Keratinocyte (primary cell): ENCODE data around the gene CAPZA1. TPM values are rescaled to one million over a fixed set of nuclear protein-coding genes. Genes with fewer than 3 reads are reported as not detected.
A peak's percentile ranks its signal among the peaks of the same experiment; 100 is the strongest.

Source experiments
- DNase-seq: peaks from one replicate; pipeline ENCODE4 v3.0.0-alpha.2; 2011; ENCODE audit warnings: low read depth, missing footprints, low spot score
- FAIRE-seq: peaks from 2 replicates; lab custom pipeline; 2011; peaks lifted over from hg19 to GRCh38; lab: Jason Lieb, UNC
- H2AFZ ChIP-seq: 2 replicates; pipeline ENCODE4 v1.6.0; 2012; ENCODE audit warnings: low read length, control low read depth, inconsistent platforms; ENCODE audit not compliant: control insufficient read depth
- H3K27ac ChIP-seq: 2 replicates; pipeline ENCODE4 v1.5.1; 2011; ENCODE audit warnings: low read length; ENCODE audit not compliant: control insufficient read depth, insufficient read depth
- H3K27me3 ChIP-seq: 3 replicates; pipeline ENCODE4 v1.6.0; 2011; ENCODE audit warnings: low read length; ENCODE audit not compliant: control insufficient read depth, insufficient read depth; ENCODE audit errors: extremely low read depth
- H3K36me3 ChIP-seq, 2 experiments: 2 replicates in 1 of 2; 3 replicates in 1 of 2; pipeline ENCODE4 v1.5.1; 2011; ENCODE audit warnings: low read length in 2 of 2, mild to moderate bottlenecking in 1 of 2; ENCODE audit not compliant: control insufficient read depth in 2 of 2, insufficient read depth in 2 of 2; ENCODE audit errors: extremely low read depth in 1 of 2
- H3K4me1 ChIP-seq: 3 replicates; pipeline ENCODE4 v1.5.1; 2011; ENCODE audit warnings: low read length; ENCODE audit not compliant: control insufficient read depth, insufficient read depth; ENCODE audit errors: extremely low read depth
- H3K4me2 ChIP-seq: 3 replicates; pipeline ENCODE4 v1.6.0; 2011; ENCODE audit warnings: low read depth, low read length; ENCODE audit not compliant: control insufficient read depth, insufficient read depth; ENCODE audit errors: extremely low read depth
- H3K4me3 ChIP-seq, 3 experiments: fragments of 200-600 bp in 1 of 3; sonication (generic) in 1 of 3; 2 replicates in 2 of 3; 3 replicates in 1 of 3; pipeline ENCODE4 v1.5.1; 2011 to 2016; ENCODE audit warnings: low read length in 3 of 3, mild to moderate bottlenecking in 3 of 3, control low read depth in 2 of 3, inconsistent platforms in 1 of 3, low read depth in 1 of 3, mixed read lengths in 1 of 3, mixed run types in 1 of 3, moderate library complexity in 1 of 3; ENCODE audit not compliant: control insufficient read depth in 2 of 3, insufficient read depth in 2 of 3; ENCODE audit errors: extremely low read depth in 1 of 3
- H3K79me2 ChIP-seq: 2 replicates; pipeline ENCODE4 v1.6.0; 2012; ENCODE audit warnings: low read length; ENCODE audit not compliant: control insufficient read depth, insufficient read depth
- H3K9ac ChIP-seq: 3 replicates; pipeline ENCODE4 v1.6.0; 2011; ENCODE audit warnings: low read length; ENCODE audit not compliant: control insufficient read depth, insufficient read depth; ENCODE audit errors: extremely low read depth
- H3K9me1 ChIP-seq: 3 replicates; pipeline ENCODE4 v1.6.0; 2011; ENCODE audit warnings: low read length; ENCODE audit not compliant: control insufficient read depth, insufficient read depth; ENCODE audit errors: extremely low read depth
- H3K9me3 ChIP-seq: 2 replicates; pipeline ENCODE4 v1.5.1; 2012; ENCODE audit warnings: low read depth, low read length; ENCODE audit not compliant: control insufficient read depth
- H4K20me1 ChIP-seq: 3 replicates; pipeline ENCODE4 v1.6.0; 2011; ENCODE audit warnings: low read length; ENCODE audit not compliant: control insufficient read depth, insufficient read depth; ENCODE audit errors: extremely low read depth
- EZH2 ChIP-seq: IDR thresholded peaks from one replicate; pipeline ENCODE4 v1.6.1; 2012; ENCODE audit warnings: inconsistent platforms, mild to moderate bottlenecking, low read length, moderate library complexity
- dilution Hi-C: fragments of 300-500 bp; cut with MboI; formaldehyde crosslinking; loops from one replicate; pipeline ENCODE4 v1.7.0; 2020; ENCODE audit warnings: low sequenced_read_pairs; ENCODE audit not compliant: extremely low pct_ligation_motif_present
- polyA plus RNA-seq, 5 experiments: library from polyadenylated mRNA; depleted of rRNA in 3 of 5; stranded (reverse) in 3 of 5; stranded (forward) in 1 of 5; unstranded in 1 of 5; fragments of >200 nt; gene quantifications; 1 replicate in 1 of 5; 2 replicates in 3 of 5; 3 replicates in 1 of 5; pipeline versions ENCODE4 v1.2.1 to v1.2.3, GENCODE V29; 2011 to 2012; ENCODE audit warnings: missing spikeins in 2 of 5, low read depth in 1 of 5, low replicate concordance in 1 of 5
- TF ChIP-seq, protein P1 (sequence below), 3 experiments: IDR thresholded peaks in 1 of 3; conservative IDR thresholded peaks in 1 of 3; optimal IDR thresholded peaks in 1 of 3; 2 replicates in 2 of 3; 3 replicates in 1 of 3; pipeline versions ENCODE3 to v1.5.1; 2011; ENCODE audit warnings: low read length in 3 of 3, mild to moderate bottlenecking in 3 of 3, moderate library complexity in 2 of 3, control low read depth in 1 of 3, inconsistent platforms in 1 of 3; ENCODE audit not compliant: insufficient read depth in 2 of 3; ENCODE audit errors: extremely low read depth in 1 of 3

Gene CAPZA1
- polyA plus RNA-seq, 1 donor (not counting 4 experiments of a cell fraction or from before 2014, with no cell fraction given) = 239 TPM

DNA sequence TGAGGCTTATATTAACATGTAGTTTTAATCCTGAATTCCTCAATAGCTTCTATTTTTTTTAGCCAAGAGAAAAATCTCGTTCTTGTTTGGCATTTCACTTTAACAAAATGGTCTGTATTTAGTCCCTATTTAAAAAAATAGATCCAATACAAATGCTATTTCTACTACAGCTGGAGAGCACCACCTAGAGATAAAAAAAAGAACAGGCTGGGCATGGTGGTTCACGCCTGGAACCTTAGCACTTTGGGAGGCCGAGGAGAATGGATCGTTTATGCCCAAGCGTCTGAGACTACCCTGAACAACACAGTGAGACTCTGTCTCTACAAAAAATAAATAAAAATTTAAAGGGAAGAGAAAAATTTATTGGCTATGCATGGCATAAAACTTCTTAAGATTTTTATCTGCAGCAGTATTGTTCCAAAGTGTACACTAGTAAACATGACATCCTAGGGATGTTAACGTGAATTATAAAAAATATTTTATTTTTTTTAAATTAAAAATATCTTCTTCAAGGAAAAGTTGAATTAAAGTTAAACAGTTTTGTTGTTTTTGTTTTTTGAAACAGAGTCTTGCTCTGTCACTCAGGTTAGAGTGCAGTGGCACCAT is 5.1 kb upstream of the CAPZA1 start:
- H3K27ac ChIP-seq = no peak overlapping the region
- dilution Hi-C loops = no loop called here

DNA sequence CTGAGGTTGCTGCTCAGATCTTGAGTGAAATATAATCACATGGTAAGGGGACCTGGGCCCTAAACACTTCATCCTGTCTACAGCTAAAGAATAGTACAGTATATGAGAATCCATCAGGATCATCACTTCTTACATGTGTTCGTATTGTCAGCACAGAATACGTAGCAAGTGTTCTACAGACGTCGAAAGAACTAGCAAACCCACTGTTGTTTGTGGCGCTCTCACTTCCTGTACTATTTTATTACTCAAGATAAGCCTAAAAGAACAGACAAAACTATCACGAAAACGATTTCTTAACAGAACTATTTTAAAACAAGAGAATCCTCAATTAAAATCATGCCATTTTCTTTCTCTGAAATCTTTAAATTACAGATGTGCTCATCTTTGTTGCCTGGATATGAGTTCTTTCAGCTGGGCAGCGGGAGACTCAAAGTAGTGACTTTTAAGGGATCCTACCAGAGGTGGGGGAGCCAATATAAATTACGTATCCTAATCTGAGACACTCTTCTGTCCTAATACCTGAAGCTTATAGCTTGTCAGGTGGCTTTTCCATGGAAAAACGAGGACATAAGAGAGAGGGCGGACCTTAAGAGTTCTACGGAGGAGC is 1.4 kb upstream of the CAPZA1 start:
- Histone ChIP-seq H3K79me2 (peaks cover 75% of the 10 kb centered on the region), H3K9ac (peak overlapping the region; percentile 99), H3K4me3 (peak overlapping the region; percentile 83 to 97 (median 84)), H3K9me1 (no peaks in the 10 kb centered on the region), H2AFZ (peak overlapping the region; percentile 91), H3K4me1 (peaks cover 22% of the 10 kb centered on the region), H3K27me3 (no peaks in the 10 kb centered on the region), H3K9me3 (no peaks in the 10 kb centered on the region), H3K4me2 (peak overlapping the region; percentile 80), H4K20me1 (peaks cover 3% of the 10 kb centered on the region), H3K27ac (peak overlapping the region; percentile 97), H3K36me3 (peaks cover 0 to 3% of the 10 kb centered on the region in 2 experiments)
- TF ChIP-seq, protein P1, sequence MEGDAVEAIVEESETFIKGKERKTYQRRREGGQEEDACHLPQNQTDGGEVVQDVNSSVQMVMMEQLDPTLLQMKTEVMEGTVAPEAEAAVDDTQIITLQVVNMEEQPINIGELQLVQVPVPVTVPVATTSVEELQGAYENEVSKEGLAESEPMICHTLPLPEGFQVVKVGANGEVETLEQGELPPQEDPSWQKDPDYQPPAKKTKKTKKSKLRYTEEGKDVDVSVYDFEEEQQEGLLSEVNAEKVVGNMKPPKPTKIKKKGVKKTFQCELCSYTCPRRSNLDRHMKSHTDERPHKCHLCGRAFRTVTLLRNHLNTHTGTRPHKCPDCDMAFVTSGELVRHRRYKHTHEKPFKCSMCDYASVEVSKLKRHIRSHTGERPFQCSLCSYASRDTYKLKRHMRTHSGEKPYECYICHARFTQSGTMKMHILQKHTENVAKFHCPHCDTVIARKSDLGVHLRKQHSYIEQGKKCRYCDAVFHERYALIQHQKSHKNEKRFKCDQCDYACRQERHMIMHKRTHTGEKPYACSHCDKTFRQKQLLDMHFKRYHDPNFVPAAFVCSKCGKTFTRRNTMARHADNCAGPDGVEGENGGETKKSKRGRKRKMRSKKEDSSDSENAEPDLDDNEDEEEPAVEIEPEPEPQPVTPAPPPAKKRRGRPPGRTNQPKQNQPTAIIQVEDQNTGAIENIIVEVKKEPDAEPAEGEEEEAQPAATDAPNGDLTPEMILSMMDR (optimal IDR thresholded peaks at IDR 0.05 in 1 of 3, IDR thresholded peaks at IDR 0.05 in 1 of 3, conservative IDR thresholded peaks at IDR 0.05 in 1 of 3; ENCODE audit: extremely low read depth in 1 of 3, insufficient read depth in 2 of 3, low read length in 3 of 3) = no peak
- no peak for TF ChIP-seq EZH2
- dilution Hi-C loops = no loop called here
- no peak for FAIRE-seq
- no peak for DNase-seq

More for the DNA sequence above, 5.1 kb upstream of the CAPZA1 start:
- Histone ChIP-seq H3K9me1 (no peaks in the 10 kb centered on the region), H3K4me1 (peaks cover 27% of the 10 kb centered on the region), H4K20me1 (no peaks in the 10 kb centered on the region), H3K4me3 (no peak overlapping the region), H2AFZ (no peak overlapping the region), H3K36me3 (peaks cover 8 to 10% of the 10 kb centered on the region in 2 experiments), H3K27me3 (no peaks in the 10 kb centered on the region), H3K79me2 (peaks cover 48% of the 10 kb centered on the region), H3K9ac (no peak overlapping the region), H3K4me2 (no peak overlapping the region), H3K9me3 (no peaks in the 10 kb centered on the region)
- DNase-seq (no peak), FAIRE-seq (no peak)
- TF ChIP-seq, protein P1 (optimal IDR thresholded peaks at IDR 0.05 in 1 of 3, IDR thresholded peaks at IDR 0.05 in 1 of 3, conservative IDR thresholded peaks at IDR 0.05 in 1 of 3; ENCODE audit: extremely low read depth in 1 of 3, insufficient read depth in 2 of 3, low read length in 3 of 3) = peak; percentile 52 to 63 (median 54)
- no peak for TF ChIP-seq EZH2
